Sigmoid colon (tissue), 7 donors: ENCODE data around the gene FOXP1. TPM values are rescaled to one million over a fixed set of nuclear protein-coding genes. Genes with fewer than 3 reads are reported as not detected.
A peak's percentile ranks its signal among the peaks of the same experiment; 100 is the strongest.

ENCODE experiments used
- DNase-seq: peaks from one replicate; pipeline ENCODE4 v3.0.0-alpha.2; 2019
- H3K27ac ChIP-seq, 4 donors: fragments of 200-600 bp; sonication (generic); one replicate each; pipeline ENCODE4 v1.5.1; 2016 to 2019; ENCODE audit warnings: mild to moderate bottlenecking in 1 of 4
- H3K27me3 ChIP-seq, 3 donors: fragments of 200-600 bp; sonication (generic); one replicate each; pipeline ENCODE4 v1.5.1; 2019; ENCODE audit warnings: mild to moderate bottlenecking in 1 of 3
- H3K36me3 ChIP-seq, 4 donors: fragments of 200-600 bp; sonication (generic); one replicate each; pipeline ENCODE4 v1.5.1; 2016 to 2019
- H3K4me1 ChIP-seq, 4 donors: fragments of 200-600 bp; sonication (generic); one replicate each; pipeline ENCODE4 v1.5.1; 2017 to 2019
- H3K4me3 ChIP-seq, 4 donors: fragments of 200-600 bp; sonication (generic); one replicate each; pipeline ENCODE4 v1.5.1; 2017 to 2019; ENCODE audit warnings: mild to moderate bottlenecking in 2 of 4, moderate library complexity in 1 of 4
- H3K9me3 ChIP-seq, 4 donors: fragments of 200-600 bp in 3 of 4; sonication (generic) in 3 of 4; one replicate each; pipeline versions ENCODE4 v1.5.1 to v1.6.1; 2013 to 2019
- CTCF ChIP-seq, 4 experiments: fragments of 450-650 bp in 3 of 4; fragments of 200-600 bp in 1 of 4; IDR thresholded peaks; one replicate each; pipeline ENCODE4 v1.5.1; 2016 to 2019; ENCODE audit warnings: antibody characterized with exemption in 4 of 4, mild to moderate bottlenecking in 3 of 4, moderate library complexity in 2 of 4
- EP300 ChIP-seq, 4 donors: sonication (generic); formaldehyde crosslinking; IDR thresholded peaks; one replicate each; pipeline ENCODE4 v1.6.1; 2017; ENCODE audit warnings: antibody characterized with exemption in 4 of 4
- POLR2A ChIP-seq, 2 donors: fragments of 450-650 bp; IDR thresholded peaks; one replicate each; pipeline ENCODE4 v1.6.1; 2016; ENCODE audit warnings: antibody characterized with exemption in 2 of 2, mild to moderate bottlenecking in 2 of 2, moderate library complexity in 2 of 2
- POLR2AphosphoS5 ChIP-seq, 4 donors: sonication (generic); formaldehyde crosslinking; IDR thresholded peaks; one replicate each; pipeline ENCODE4 v1.6.1; 2017; ENCODE audit warnings: antibody characterized with exemption in 4 of 4
- WGBS, 2 donors: extraction: QIAGEN DNeasy Blood & Tissue Kit; methylation state at CpG; one replicate each; pipeline ENCODE4 v1.1.7; 2013; 5-methylcytosine and 5-hydroxymethylcytosine counted together
- intact Hi-C: fragments of 100-400 bp; cut with DNase I; formaldehyde crosslinking; loops from one replicate; pipeline ENCODE4 v1.15.1; 2023
- polyA plus RNA-seq, 3 donors: library from polyadenylated mRNA; stranded (reverse); fragments of 200-250 nt; gene quantifications; one replicate each; pipeline ENCODE4 v1.2.3, GENCODE V29; 2013
- total RNA-seq, 4 donors: library from RNA; depleted of rRNA; stranded (reverse); fragments of >200 nt; gene quantifications; one replicate each; pipeline ENCODE4 v1.1.0, GENCODE V29; 2016
- donor health status: healthy with polysubstance abuse.
- donor health status: Bipolar disorder and iron deficiency.
- donor health status: healthy.

The FOXP1 gene
- total and polyA plus RNA-seq, 7 donors = 13.8 to 232 (median 139) TPM

- Histone ChIP-seq H3K27me3 (no peaks in the 10 kb centered on the region), H3K27ac (peak overlapping the region; percentile 96 to 99 (median 98)), H3K4me3 (peak overlapping the region; percentile 76 to 96 (median 86)), H3K4me1 (peaks cover 0 to 49% (median 34%) of the 10 kb centered on the region in 4 donors), H3K9me3 (no peaks in the 10 kb centered on the region), H3K36me3 (no peaks in the 10 kb centered on the region)
- WGBS, 2 donors = 0% methylated on average over 59 of the region's 59 CpGs
- peak in 3 of 4 donors; percentile 20 to 58 (median 30) for TF ChIP-seq POLR2AphosphoS5 (IDR thresholded peaks at IDR 0.05)
- TF ChIP-seq CTCF (IDR thresholded peaks at IDR 0.05) = no peak
- intact Hi-C loops = loop anchor here (2.0 to 10.0 kb wide), 5 partner anchors 40 to 597 kb away; no protein-coding TSS in a partner anchor
- peak; percentile 76 for DNase-seq
Observed at GRCh38 chr3:71582036-71582611, 1.4 kb downstream of the FOXP1 start.

GRCh38 chr3:71581457-71582035 lies 2.0 kb downstream of the FOXP1 start:
- DNase-seq = peak; percentile 70
- H3K4me3 ChIP-seq = peak overlapping the region; percentile 76 to 96 (median 86)
- no peaks in the 10 kb centered on the region for H3K36me3 ChIP-seq
- TF ChIP-seq POLR2A (IDR thresholded peaks at IDR 0.05) (no peak), EP300 (IDR thresholded peaks at IDR 0.05) (no peak), CTCF (IDR thresholded peaks at IDR 0.05) (no peak), POLR2AphosphoS5 (IDR thresholded peaks at IDR 0.05) (no peak)
- 1% methylated on average over 53 of the region's 53 CpGs for WGBS, 2 donors
- intact Hi-C loops = loop anchor here (2.0 to 10.0 kb wide), 6 partner anchors 39 to 597 kb away; no protein-coding TSS in a partner anchor
- H3K27me3 ChIP-seq = no peaks in the 10 kb centered on the region
- H3K4me1 ChIP-seq = peaks cover 0 to 52% (median 36%) of the 10 kb centered on the region in 4 donors
- H3K9me3 ChIP-seq = no peaks in the 10 kb centered on the region
- H3K27ac ChIP-seq = peak overlapping the region; percentile 96 to 99 (median 98)

GRCh38 chr3:71580636-71581456 lies 2.7 kb downstream of the FOXP1 start:
- Histone ChIP-seq H3K36me3 (no peaks in the 10 kb centered on the region), H3K9me3 (no peaks in the 10 kb centered on the region), H3K27me3 (no peaks in the 10 kb centered on the region), H3K4me1 (peaks cover 0 to 50% (median 37%) of the 10 kb centered on the region in 4 donors), H3K4me3 (peak overlapping the region; percentile 76 to 96 (median 86)), H3K27ac (peak overlapping the region; percentile 96 to 99 (median 98))
- no peak for DNase-seq
- no peak for TF ChIP-seq CTCF (IDR thresholded peaks at IDR 0.05)
- no peak for TF ChIP-seq EP300 (IDR thresholded peaks at IDR 0.05)
- no peak for TF ChIP-seq POLR2AphosphoS5 (IDR thresholded peaks at IDR 0.05)
- TF ChIP-seq POLR2A (IDR thresholded peaks at IDR 0.05) = no peak
- 8 to 19% methylated on average over 17 of the region's 17 CpGs for WGBS, 2 donors
- intact Hi-C loops = loop anchor here (2.0 to 10.0 kb wide), 5 partner anchors 39 to 596 kb away; no protein-coding TSS in a partner anchor

- TF ChIP-seq EP300 (IDR thresholded peaks at IDR 0.05) = no peak
- TF ChIP-seq POLR2AphosphoS5 (IDR thresholded peaks at IDR 0.05) = peak in 1 of 4 donors; percentile 27
- no peak for TF ChIP-seq POLR2A (IDR thresholded peaks at IDR 0.05)
- no peak for TF ChIP-seq CTCF (IDR thresholded peaks at IDR 0.05)
- H3K4me3 ChIP-seq = peak overlapping the region; percentile 16 to 96 (median 84)
- H3K27me3 ChIP-seq = no peaks in the 10 kb centered on the region
- 12 to 28% methylated on average over 4 of the region's 4 CpGs for WGBS, 2 donors
- H3K27ac ChIP-seq = peak overlapping the region; percentile 96 to 99 (median 98)
- intact Hi-C loops = loop anchor here (2.0 to 10.0 kb wide), 5 partner anchors 38 to 595 kb away; no protein-coding TSS in a partner anchor
- no peaks in the 10 kb centered on the region for H3K9me3 ChIP-seq
- no peaks in the 10 kb centered on the region for H3K36me3 ChIP-seq
- H3K4me1 ChIP-seq = peaks cover 0 to 48% (median 33%) of the 10 kb centered on the region in 4 donors
- DNase-seq = no peak
Observed at GRCh38 chr3:71579935-71580406, 3.6 kb downstream of the FOXP1 start.
